H9 (cell line): ENCODE measurements around the gene HNRNPA3. TPM values are rescaled to one million over a fixed set of nuclear protein-coding genes. Genes with fewer than 3 reads are reported as not detected.
A peak's percentile ranks its signal among the peaks of the same experiment; 100 is the strongest.

Experiments
- DNase-seq: peaks from one replicate; pipeline ENCODE4 v3.0.0-alpha.2; 2017
- H2AFZ ChIP-seq: one replicate; pipeline ENCODE4 v1.6.1; 2013; ENCODE audit warnings: mild to moderate bottlenecking, low read length, control low read depth, moderate library complexity
- H2AK5ac ChIP-seq: 2 replicates; pipeline ENCODE4 v1.6.1; 2013; ENCODE audit warnings: low read length, control low read depth, mixed read lengths; ENCODE audit not compliant: insufficient read length
- H2BK120ac ChIP-seq: one replicate; pipeline ENCODE4 v1.6.1; 2013; ENCODE audit warnings: low read depth, mild to moderate bottlenecking, low read length, control low read depth, inconsistent platforms; ENCODE audit not compliant: poor library complexity, severe bottlenecking
- H2BK12ac ChIP-seq: 2 replicates; pipeline ENCODE4 v1.6.1; 2013; ENCODE audit warnings: low read length, control low read depth, mixed read lengths, low read depth; ENCODE audit not compliant: insufficient read length
- H2BK15ac ChIP-seq: 2 replicates; pipeline ENCODE4 v1.6.1; 2013; ENCODE audit warnings: low read depth, low read length, control low read depth
- H2BK20ac ChIP-seq: one replicate; pipeline ENCODE4 v1.6.1; 2013; ENCODE audit warnings: low read depth, mild to moderate bottlenecking, low read length, control low read depth, inconsistent platforms; ENCODE audit not compliant: poor library complexity, severe bottlenecking
- H2BK5ac ChIP-seq: 2 replicates; pipeline ENCODE4 v1.6.1; 2013; ENCODE audit warnings: low read length, control low read depth, mixed read lengths; ENCODE audit not compliant: insufficient read length
- H3K14ac ChIP-seq: 2 replicates; pipeline ENCODE4 v1.6.1; 2013; ENCODE audit warnings: low read length, control low read depth; ENCODE audit not compliant: insufficient read depth
- H3K18ac ChIP-seq: 2 replicates; pipeline ENCODE4 v1.6.1; 2013; ENCODE audit warnings: low read depth, mild to moderate bottlenecking, mixed read lengths, low read length, control low read depth; ENCODE audit not compliant: insufficient read length
- H3K23ac ChIP-seq: 2 replicates; pipeline ENCODE4 v1.6.1; 2013; ENCODE audit warnings: low read length, control low read depth, mixed read lengths, low read depth; ENCODE audit not compliant: insufficient read length
- H3K23me2 ChIP-seq: 2 replicates; pipeline ENCODE4 v1.6.1; 2013; ENCODE audit warnings: low read depth, mild to moderate bottlenecking, mixed read lengths, low read length, control low read depth; ENCODE audit not compliant: insufficient read length, poor library complexity, severe bottlenecking
- H3K27ac ChIP-seq: 2 replicates; pipeline ENCODE4 v1.5.1; 2013; ENCODE audit warnings: low read length, control low read depth, mixed read lengths, low read depth; ENCODE audit not compliant: insufficient read length
- H3K27me3 ChIP-seq: 2 replicates; pipeline ENCODE4 v1.6.1; 2013; ENCODE audit warnings: low read length, control low read depth, inconsistent platforms; ENCODE audit not compliant: insufficient read depth
- H3K4ac ChIP-seq: 2 replicates; pipeline ENCODE4 v1.6.1; 2013; ENCODE audit warnings: low read depth, mild to moderate bottlenecking, control low read depth, inconsistent platforms, low read length, moderate library complexity
- H3K4me1 ChIP-seq: 2 replicates; pipeline ENCODE4 v1.6.1; 2013; ENCODE audit warnings: low read length, control low read depth, inconsistent platforms; ENCODE audit not compliant: insufficient read depth
- H3K4me2 ChIP-seq: 2 replicates; pipeline ENCODE4 v1.6.1; 2013; ENCODE audit warnings: low read length, control low read depth, mixed read lengths; ENCODE audit not compliant: insufficient read length, insufficient read depth
- H3K56ac ChIP-seq: 2 replicates; pipeline ENCODE4 v1.6.1; 2013; ENCODE audit warnings: low read depth, mild to moderate bottlenecking, mixed read lengths, low read length, control low read depth; ENCODE audit not compliant: insufficient read length
- H3K79me1 ChIP-seq: 2 replicates; pipeline ENCODE4 v1.6.1; 2013; ENCODE audit warnings: low read depth, mild to moderate bottlenecking, moderate library complexity, low read length, control low read depth, inconsistent platforms; ENCODE audit not compliant: insufficient read depth, poor library complexity, severe bottlenecking
- H3K79me2 ChIP-seq: 2 replicates; pipeline ENCODE4 v1.6.1; 2013; ENCODE audit warnings: low read length, control low read depth, inconsistent platforms; ENCODE audit not compliant: insufficient read depth
- H3K9ac ChIP-seq: 2 replicates; pipeline ENCODE4 v1.6.1; 2013; ENCODE audit warnings: low read length, control low read depth, mixed read lengths; ENCODE audit not compliant: insufficient read length; ENCODE audit errors: extremely low read depth
- H3K9me3 ChIP-seq: one replicate; pipeline ENCODE4 v1.6.1; 2013; ENCODE audit warnings: low read depth, low read length, inconsistent platforms; ENCODE audit not compliant: control insufficient read depth
- H3T11ph ChIP-seq: one replicate; pipeline ENCODE4 v1.6.1; 2013; ENCODE audit warnings: mild to moderate bottlenecking, low read length, control low read depth, inconsistent platforms
- H4K20me1 ChIP-seq: one replicate; pipeline ENCODE4 v1.6.1; 2013; ENCODE audit not compliant: control insufficient read depth, insufficient read length, insufficient read depth
- H4K5ac ChIP-seq: 2 replicates; pipeline ENCODE4 v1.6.1; 2013; ENCODE audit warnings: low read depth, mild to moderate bottlenecking, mixed read lengths, low read length, control low read depth; ENCODE audit not compliant: insufficient read length
- H4K8ac ChIP-seq: replicated peaks from 2 replicates; pipeline ENCODE4 v1.6.1; 2013; ENCODE audit warnings: low read length, control low read depth, mixed read lengths, low read depth; ENCODE audit not compliant: insufficient read length
- H4K91ac ChIP-seq: 2 replicates; pipeline ENCODE4 v1.6.1; 2013; ENCODE audit warnings: low read depth, mild to moderate bottlenecking, moderate library complexity, mixed read lengths, low read length, control low read depth; ENCODE audit not compliant: insufficient read length
- H3K27ac Mint-ChIP-seq, 3 experiments: 2 replicates in 2 of 3; 3 replicates in 1 of 3; pipeline ENCODE4 v1.8.0; 2020 to 2021; ENCODE audit warnings: mixed read lengths in 3 of 3, mild to moderate bottlenecking in 1 of 3, moderate library complexity in 1 of 3
- H3K27me3 Mint-ChIP-seq: 2 replicates; pipeline ENCODE4 v1.8.0; 2021; ENCODE audit warnings: low read depth, mild to moderate bottlenecking, moderate library complexity, mixed read lengths
- H3K36me3 Mint-ChIP-seq, 3 experiments: 2 replicates in 2 of 3; 3 replicates in 1 of 3; pipeline ENCODE4 v1.8.0; 2020 to 2021; ENCODE audit warnings: low read depth in 3 of 3, mixed read lengths in 3 of 3; ENCODE audit not compliant: insufficient read depth in 1 of 3
- H3K4me1 Mint-ChIP-seq, 2 experiments: 2 replicates each; pipeline ENCODE4 v1.8.0; 2020; ENCODE audit warnings: mixed read lengths in 2 of 2
- H3K4me3 Mint-ChIP-seq, 2 experiments: 2 replicates in 1 of 2; 3 replicates in 1 of 2; pipeline ENCODE4 v1.8.0; 2020 to 2021; ENCODE audit warnings: mild to moderate bottlenecking in 2 of 2, mixed read lengths in 2 of 2, moderate library complexity in 1 of 2
- H3K9me3 Mint-ChIP-seq, 2 experiments: 2 replicates in 1 of 2; 3 replicates in 1 of 2; pipeline ENCODE4 v1.8.0; 2020; ENCODE audit warnings: mild to moderate bottlenecking in 2 of 2, mixed read lengths in 2 of 2, moderate library complexity in 1 of 2
- CTCF ChIP-seq: fragments of 200-600 bp; sonication (generic); conservative IDR thresholded peaks from 3 replicates; pipeline ENCODE4 v1.8.0; 2021; ENCODE audit warnings: antibody characterized with exemption, mild to moderate bottlenecking
- WGBS: extraction: QIAGEN DNeasy Blood & Tissue Kit; methylation state at CpG from one replicate; pipeline ENCODE4 v1.1.7; 2013; ENCODE audit warnings: missing lambda C conversion rate, low lambda C conversion rate, mixed read lengths; ENCODE audit not compliant: insufficient read length; ENCODE audit errors: extremely low coverage; 5-methylcytosine and 5-hydroxymethylcytosine counted together
- total RNA-seq: library from RNA; stranded (reverse); gene quantifications from 2 replicates; pipeline ENCODE4 v1.2.1, GENCODE V29; 2021

Gene HNRNPA3
- total RNA-seq, 1 experiment from 2014 or later, result 405 TPM

DNA sequence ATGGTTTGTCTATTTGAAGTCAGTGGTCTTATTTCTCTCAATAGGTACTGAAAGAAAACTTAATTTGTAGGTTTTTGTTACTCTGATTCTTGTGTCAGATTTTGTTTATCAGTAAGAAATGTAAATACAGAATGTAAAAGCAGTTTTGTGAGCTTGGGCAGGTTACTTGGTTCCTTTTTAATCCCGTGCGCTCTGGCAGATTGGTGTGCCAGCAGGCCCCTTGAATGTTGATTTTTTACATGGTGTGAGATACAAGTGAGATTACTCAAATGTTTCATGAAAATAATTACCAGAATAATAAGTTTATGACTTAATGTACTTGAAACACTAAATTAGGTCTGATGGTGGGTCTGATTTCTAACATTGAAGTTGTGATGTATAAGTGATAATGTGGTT lies 13.4 kb downstream of the HNRNPA3 start:
- no peaks in the 10 kb centered on the region; the same call in 1 of the 2 replicates for H3K27me3 ChIP-seq
- no peak overlapping the region for H3K4ac ChIP-seq
- H3K27ac ChIP-seq, result no peak overlapping the region
- Mint-ChIP-seq H3K27ac (peak overlapping the region in 1 of 3 experiments; percentile 88; a peak in 2 of 7 replicates), H3K4me1 (peaks cover 8 to 14% of the 10 kb centered on the region in 2 experiments), H3K4me3 (no peak overlapping the region), H3K27me3 (no peaks in the 10 kb centered on the region), H3K36me3 (peaks cover 17 to 31% (median 22%) of the 10 kb centered on the region in 3 experiments), H3K9me3 (no peaks in the 10 kb centered on the region)
- no peak overlapping the region for H3T11ph ChIP-seq
- H3K4me2 ChIP-seq, result no peak overlapping the region
- no peak overlapping the region for H2BK120ac ChIP-seq
- no peaks in the 10 kb centered on the region for H4K20me1 ChIP-seq
- no peak overlapping the region for H2BK5ac ChIP-seq
- H3K79me2 ChIP-seq, result no peaks in the 10 kb centered on the region
- H2BK12ac ChIP-seq, result no peak overlapping the region
- H3K14ac ChIP-seq, result no peak overlapping the region
- H3K23me2 ChIP-seq, result no peaks in the 10 kb centered on the region
- H2AK5ac ChIP-seq, result no peak overlapping the region
- H3K9me3 ChIP-seq, result no peaks in the 10 kb centered on the region
- no peak for DNase-seq
- no peak overlapping the region for H3K56ac ChIP-seq
- no peaks in the 10 kb centered on the region for H3K4me1 ChIP-seq
- no peak for TF ChIP-seq CTCF
- no peak overlapping the region for H4K91ac ChIP-seq
- no peak overlapping the region for H2AFZ ChIP-seq
- no peak overlapping the region for H2BK20ac ChIP-seq
- no peak overlapping the region for H3K9ac ChIP-seq
- H3K79me1 ChIP-seq, result no peaks in the 10 kb centered on the region
- no CpG with 5 or more reads among the region's 2 CpGs for WGBS
- no peak overlapping the region for H3K23ac ChIP-seq
- no peak overlapping the region for H2BK15ac ChIP-seq
- no peak overlapping the region for H4K5ac ChIP-seq
- H3K18ac ChIP-seq, result no peak overlapping the region
- H4K8ac ChIP-seq, result no peak overlapping the region
